GM19438 (cell line): Measurements from ENCODE around the gene CFAP65.

Source experiments
- ATAC-seq: cut with Tn5 transposase; IDR thresholded peaks from one replicate; pipeline ENCODE4 v1.9.1; 2021; ENCODE audit warnings: low read depth; ENCODE audit not compliant: unreplicated experiment

Gene CFAP65

GRCh38 chr2:219041252-219041651, at the start of gene CFAP65:
Gene CFAP65, minus strand, starts transcription at chr2:219041516. Its CDS starts 2,468 bp downstream, at chr2:219039048.
- ATAC-seq: no peak

- ATAC-seq: no peak
These were observed 49.4 kb upstream of the CFAP65 start for GRCh38 chr2:219090436-219091299.

DNA sequence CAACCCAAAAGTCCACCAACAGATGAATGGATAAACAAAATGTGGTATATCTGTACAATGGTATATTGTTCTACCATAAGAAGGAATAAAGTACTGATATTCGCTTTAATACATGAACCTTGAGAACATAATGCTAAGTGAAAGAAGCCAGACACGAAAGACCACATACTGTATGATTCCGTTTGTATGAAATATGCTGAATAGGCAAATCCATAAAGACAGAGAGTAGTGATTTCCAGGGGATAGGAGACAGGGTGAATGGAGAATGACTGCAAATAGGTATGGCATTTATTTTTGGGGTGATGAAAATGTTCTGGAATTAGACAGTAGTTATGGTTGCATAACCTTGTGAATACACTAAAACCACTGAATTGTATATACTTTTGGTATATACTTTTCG, 48.0 kb upstream of the CFAP65 start:
- ATAC-seq: no peak

- no peak for ATAC-seq
These were observed 46.5 kb upstream of the CFAP65 start for GRCh38 chr2:219087848-219088247.

DNA sequence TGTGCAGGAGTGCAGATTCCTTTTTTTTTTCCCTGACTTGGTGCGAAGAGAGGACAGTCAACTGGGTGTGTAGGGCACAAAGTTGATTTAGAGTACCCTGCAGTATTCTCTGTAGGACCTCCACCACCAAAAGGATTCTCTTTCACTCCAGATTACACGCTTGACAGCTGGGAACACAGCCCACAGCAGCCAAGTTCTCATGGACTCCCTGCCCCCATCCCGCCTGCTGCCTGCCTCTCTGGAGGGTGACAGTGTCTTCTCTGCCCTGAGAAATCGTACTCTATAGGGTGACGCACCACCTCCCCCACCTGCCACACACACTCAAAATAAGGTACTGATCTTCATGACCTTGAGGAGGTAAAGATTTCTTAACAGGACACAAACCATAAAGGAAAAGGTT, 46.0 kb upstream of the CFAP65 start:
- no peak for ATAC-seq

GRCh38 chr2:219086196-219086595, 44.9 kb upstream of the CFAP65 start:
- ATAC-seq: no peak

DNA sequence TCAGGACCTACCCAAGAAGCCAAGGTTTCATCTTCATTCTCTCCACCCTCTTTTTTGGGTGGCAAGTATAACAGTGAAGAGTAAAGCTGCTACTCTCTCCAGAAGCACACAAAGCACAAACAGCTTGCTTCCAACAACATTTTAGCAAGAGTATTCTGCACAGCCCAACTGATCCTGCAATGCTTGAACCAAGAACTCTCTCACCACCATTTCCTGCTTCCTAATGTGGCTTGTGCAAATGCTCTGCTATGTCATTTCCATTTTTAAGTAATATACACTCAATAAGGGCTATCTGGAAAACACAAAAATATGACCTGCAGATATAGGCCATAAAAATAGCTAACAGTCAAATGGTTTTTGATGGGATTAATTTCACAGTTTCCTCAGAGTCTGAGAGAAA, 43.5 kb upstream of the CFAP65 start:
- no peak for ATAC-seq

- ATAC-seq: no peak
These were observed 41.1 kb upstream of the CFAP65 start for GRCh38 chr2:219082332-219082958.

DNA sequence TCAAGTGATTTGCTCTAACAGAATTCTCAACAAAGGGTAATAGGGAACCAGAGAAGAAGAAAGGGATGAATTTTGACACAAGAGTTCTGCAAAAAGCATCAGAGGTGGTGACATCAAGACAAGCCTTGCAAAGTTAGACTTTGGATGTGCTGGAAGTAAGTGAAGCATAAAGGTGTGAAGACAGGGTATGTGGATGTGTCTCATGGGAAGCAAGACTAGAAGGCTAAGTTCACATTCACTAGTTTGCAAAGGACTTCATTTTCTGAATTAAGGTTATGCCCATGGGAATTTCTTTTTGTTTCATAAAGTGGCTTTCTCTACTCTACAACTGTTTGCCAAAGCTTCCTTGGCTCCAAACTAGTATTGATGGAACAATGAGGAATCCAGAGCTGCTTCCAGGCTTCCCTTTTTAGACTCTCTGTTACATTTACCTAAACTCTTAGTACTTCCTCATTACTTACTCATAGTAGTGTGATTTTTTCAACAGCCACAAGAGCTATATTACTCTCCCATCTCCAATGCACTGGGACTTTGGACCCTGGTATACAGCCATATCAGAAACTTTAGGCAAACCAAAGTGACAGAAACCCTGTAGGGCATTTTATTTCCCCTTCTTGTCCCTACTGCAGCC, 40.5 kb upstream of the CFAP65 start:
- ATAC-seq: no peak

- no peak for ATAC-seq
These were observed 39.8 kb upstream of the CFAP65 start for GRCh38 chr2:219081096-219081495.

DNA sequence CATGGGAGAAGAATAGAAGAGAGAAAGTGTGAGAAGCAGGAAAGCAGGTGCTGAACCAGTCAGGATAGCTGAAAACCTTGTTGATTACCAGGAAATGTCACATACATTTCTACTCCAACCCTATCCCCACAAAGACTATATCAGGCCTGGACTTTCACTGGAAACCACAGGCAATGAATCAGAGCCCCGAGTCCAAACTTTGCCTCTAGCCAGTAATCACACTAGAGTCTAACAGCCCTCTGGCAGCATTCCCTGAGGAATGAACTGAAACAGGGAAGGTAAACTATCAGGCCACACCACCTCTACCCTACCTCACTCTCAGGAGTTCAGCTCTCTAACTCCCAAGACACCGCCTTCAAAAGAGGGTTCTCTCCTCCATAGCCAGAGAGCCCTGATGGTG, 38.1 kb upstream of the CFAP65 start:
- ATAC-seq: no peak

DNA sequence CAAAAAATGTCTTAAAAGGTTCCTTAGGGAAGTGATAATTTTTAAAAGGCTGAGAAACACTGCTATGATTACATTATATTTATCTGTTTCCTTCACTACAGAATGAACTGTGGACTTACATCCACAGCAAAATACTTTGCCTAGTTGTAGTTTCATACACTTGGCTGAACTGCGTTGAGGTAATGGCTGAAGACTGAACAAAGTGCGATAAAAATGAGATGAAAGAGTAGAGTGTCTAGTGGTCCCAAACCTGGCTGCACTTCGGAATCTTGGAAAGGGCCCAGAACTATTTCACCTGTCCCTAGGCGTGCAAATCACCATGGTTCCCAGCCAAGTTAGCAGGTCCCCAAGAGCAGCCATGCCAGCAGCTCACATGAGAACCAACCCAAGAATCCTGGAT, 37.6 kb upstream of the CFAP65 start:
- no peak for ATAC-seq

- no peak for ATAC-seq
These were observed 36.8 kb upstream of the CFAP65 start for GRCh38 chr2:219078126-219078525.

DNA sequence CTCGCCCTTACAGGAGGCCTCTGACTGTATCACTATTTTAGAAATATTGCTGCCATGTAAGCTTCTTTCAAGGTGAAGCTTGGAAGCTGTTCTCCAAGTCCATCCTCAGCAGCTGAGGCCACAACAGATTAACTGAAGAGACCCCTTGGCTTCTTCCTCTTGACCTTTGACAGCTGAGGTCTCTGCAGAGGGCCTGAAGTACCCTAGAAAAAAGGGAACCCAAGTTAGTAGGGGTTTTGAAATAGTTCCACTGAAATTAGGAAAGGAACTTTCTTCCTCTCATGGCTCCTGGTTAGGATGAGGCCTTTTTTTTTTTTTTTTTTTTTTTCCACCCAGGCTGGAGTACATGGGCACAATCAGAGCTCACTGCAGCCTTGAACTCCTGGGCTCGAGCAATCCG, 34.9 kb upstream of the CFAP65 start:
- no peak for ATAC-seq

DNA sequence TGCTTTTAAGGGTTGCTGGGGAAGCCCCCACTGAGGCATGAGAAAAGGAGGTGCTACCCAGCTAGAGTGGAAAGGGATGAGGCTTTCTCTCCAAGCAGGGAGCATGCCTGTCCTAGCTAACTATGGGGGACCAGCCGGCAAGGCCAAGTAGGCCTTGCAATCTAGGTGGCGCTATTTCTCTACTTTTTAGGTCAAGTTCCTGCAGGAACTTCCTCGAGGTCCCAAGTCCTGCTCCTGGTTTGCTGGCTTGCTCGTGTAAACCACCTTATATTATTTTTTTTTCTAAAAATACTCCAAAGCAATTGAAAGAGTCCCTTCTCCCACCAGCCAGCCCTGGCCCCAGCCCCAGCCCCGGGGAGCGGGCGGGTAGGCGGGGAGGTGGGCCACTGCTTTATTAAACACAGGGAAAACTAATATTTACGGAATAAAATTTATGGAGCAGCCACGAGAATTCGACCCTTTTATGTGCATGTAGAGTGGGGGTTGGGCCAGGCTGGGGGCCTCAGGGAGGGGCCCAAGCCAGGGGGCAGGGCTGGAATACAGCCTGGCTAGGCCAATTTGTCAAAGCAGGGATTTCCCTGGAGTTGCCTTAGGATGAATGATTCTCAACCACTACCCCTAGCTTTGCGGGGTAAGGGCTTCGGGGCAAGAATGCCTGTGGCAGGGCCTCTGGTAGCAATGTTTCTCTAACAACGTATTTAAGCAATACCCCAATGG, 32.3 kb upstream of the CFAP65 start:
- ATAC-seq: no peak

GRCh38 chr2:219072741-219073250, 31.5 kb upstream of the CFAP65 start:
- no peak for ATAC-seq

GRCh38 chr2:219071131-219071816, 30.0 kb upstream of the CFAP65 start:
- no peak for ATAC-seq

- no peak for ATAC-seq
These were observed 24.2 kb upstream of the CFAP65 start for GRCh38 chr2:219065484-219065883.

- ATAC-seq: no peak
These were observed 20.8 kb upstream of the CFAP65 start for GRCh38 chr2:219062081-219062480.
